A673 (cell line): ENCODE results near the gene BRD2. TPM values are rescaled to one million over a fixed set of nuclear protein-coding genes. Genes with fewer than 3 reads are reported as not detected.

Source experiments
- BruUV-seq: library from RNA; stranded (reverse); fragments of 400-500 nt; replicated peaks from 2 replicates; lab custom pipeline; 2021; lab: Mats Ljungman, UMichigan
- CTCF ChIA-PET: fragments of 300-600 bp; sonication (Branson Sonifier 250); formaldehyde crosslinking; loops from one replicate; lab custom pipeline; 2022; ENCODE audit warnings: antibody characterized with exemption; lab: Charles Lee
- POLR2A ChIA-PET: fragments of 300-600 bp; sonication (Branson Sonifier 250); formaldehyde crosslinking; loops from one replicate; lab custom pipeline; 2022; ENCODE audit warnings: antibody characterized with exemption; ENCODE audit not compliant: low non-redundant PET; lab: Charles Lee
- DNase-seq: peaks from one replicate; pipeline ENCODE4 v3.0.0-alpha.2; 2015; ENCODE audit warnings: low spot score
- H3K27ac ChIP-seq: fragments of 200-600 bp; sonication (generic); 2 replicates; pipeline ENCODE4 v1.5.1; 2016; ENCODE audit warnings: mixed run types, low read depth, mild to moderate bottlenecking, mixed read lengths, antibody characterized with exemption, low read length; ENCODE audit not compliant: poor library complexity, severe bottlenecking
- H3K27me3 ChIP-seq: fragments of 200-600 bp; sonication (generic); replicated peaks from 2 replicates; pipeline ENCODE4 v1.6.1; 2017; ENCODE audit warnings: mixed run types, low read depth, mild to moderate bottlenecking, mixed read lengths, antibody characterized with exemption, low read length; ENCODE audit not compliant: insufficient read depth, poor library complexity
- H3K36me3 ChIP-seq: fragments of 200-600 bp; sonication (generic); 2 replicates; pipeline ENCODE4 v1.6.1; 2016; ENCODE audit warnings: mixed run types, mild to moderate bottlenecking, mixed read lengths, antibody characterized with exemption, low read length; ENCODE audit not compliant: insufficient read depth, poor library complexity, severe bottlenecking
- H3K4me1 ChIP-seq: fragments of 200-600 bp; sonication (generic); 2 replicates; pipeline ENCODE4 v1.6.1; 2017; ENCODE audit warnings: mixed run types, mild to moderate bottlenecking, mixed read lengths, antibody characterized with exemption, low read length; ENCODE audit not compliant: insufficient read depth, poor library complexity, severe bottlenecking
- H3K4me3 ChIP-seq: fragments of 200-600 bp; sonication (generic); 2 replicates; pipeline ENCODE4 v1.5.1; 2016; ENCODE audit warnings: low read depth, mixed run types, mild to moderate bottlenecking, mixed read lengths, low read length; ENCODE audit not compliant: poor library complexity, severe bottlenecking
- H3K9me3 ChIP-seq: fragments of 200-600 bp; sonication (generic); 2 replicates; pipeline ENCODE4 v1.6.1; 2016; ENCODE audit warnings: mixed run types, low read depth, mild to moderate bottlenecking, mixed read lengths, antibody characterized with exemption, low read length; ENCODE audit not compliant: poor library complexity, severe bottlenecking
- CTCF ChIP-seq: fragments of 300-800, 200-600 bp; sonication (generic); conservative IDR thresholded peaks from 2 replicates; pipeline ENCODE4 v1.5.1; 2017; ENCODE audit warnings: low read depth, mild to moderate bottlenecking, antibody characterized with exemption, low read length, moderate library complexity, mixed read lengths
- EZH2 ChIP-seq: fragments of 200-600 bp; sonication (generic); IDR thresholded peaks from 2 replicates; pipeline ENCODE4 v1.6.1; 2017; ENCODE audit warnings: borderline replicate concordance, low read depth, mild to moderate bottlenecking, mixed read lengths, antibody characterized with exemption, low read length; ENCODE audit not compliant: poor library complexity, severe bottlenecking
- intact Hi-C: fragments of 100-400 bp; cut with micrococcal nuclease; formaldehyde crosslinking; loops from one replicate; pipeline ENCODE4 v1.10.0; 2022; ENCODE audit not compliant: unreplicated experiment
- total RNA-seq: library from RNA; stranded (reverse); gene quantifications from 2 replicates; pipeline ENCODE4 v1.2.3, GENCODE V29; 2021

The BRD2 gene
- total RNA-seq, 1 experiment from 2014 or later: 335 TPM

- Histone ChIP-seq H3K4me1 (peaks cover 17% of the 10 kb centered on the region), H3K27me3 (no peaks in the 10 kb centered on the region), H3K4me3 (peak overlapping the region; percentile 94), H3K9me3 (no peaks in the 10 kb centered on the region), H3K27ac (no peak overlapping the region), H3K36me3 (peaks cover 88% of the 10 kb centered on the region)
- ChIA-PET CTCF (interaction anchor here (0.6 kb wide), 1 partner anchor 44 kb away, joined by 3 read pairs; no protein-coding TSS in a partner anchor), POLR2A (no interaction called here)
- no TSS peak for BruUV-seq
- intact Hi-C loops: loop anchor here (10.0 kb wide), 1 partner anchor 449 kb away; the partner anchor contains the start of gene SYNGAP1
- DNase-seq: no peak
- no peak for TF ChIP-seq CTCF
- TF ChIP-seq EZH2: no peak
Observed at GRCh38 chr6:32975886-32976285, 7.5 kb downstream of the BRD2 start.

- H3K27ac ChIP-seq: no peak overlapping the region
- no peaks in the 10 kb centered on the region for H3K9me3 ChIP-seq
- peaks cover 17% of the 10 kb centered on the region for H3K4me1 ChIP-seq
- TF ChIP-seq CTCF (no peak), EZH2 (no peak)
- H3K4me3 ChIP-seq: no peak overlapping the region
- no peaks in the 10 kb centered on the region for H3K27me3 ChIP-seq
- DNase-seq: no peak
- BruUV-seq: no TSS peak
- ChIA-PET POLR2A (no interaction called here), CTCF (interaction anchor here (0.6 kb wide), 1 partner anchor 44 kb away, joined by 3 read pairs; no protein-coding TSS in a partner anchor)
- peaks cover 94% of the 10 kb centered on the region for H3K36me3 ChIP-seq
- intact Hi-C loops: loop anchor here (10.0 kb wide), 1 partner anchor 448 kb away; the partner anchor contains the start of gene SYNGAP1
Observed at GRCh38 chr6:32976334-32977069, 8.1 kb downstream of the BRD2 start.

DNA sequence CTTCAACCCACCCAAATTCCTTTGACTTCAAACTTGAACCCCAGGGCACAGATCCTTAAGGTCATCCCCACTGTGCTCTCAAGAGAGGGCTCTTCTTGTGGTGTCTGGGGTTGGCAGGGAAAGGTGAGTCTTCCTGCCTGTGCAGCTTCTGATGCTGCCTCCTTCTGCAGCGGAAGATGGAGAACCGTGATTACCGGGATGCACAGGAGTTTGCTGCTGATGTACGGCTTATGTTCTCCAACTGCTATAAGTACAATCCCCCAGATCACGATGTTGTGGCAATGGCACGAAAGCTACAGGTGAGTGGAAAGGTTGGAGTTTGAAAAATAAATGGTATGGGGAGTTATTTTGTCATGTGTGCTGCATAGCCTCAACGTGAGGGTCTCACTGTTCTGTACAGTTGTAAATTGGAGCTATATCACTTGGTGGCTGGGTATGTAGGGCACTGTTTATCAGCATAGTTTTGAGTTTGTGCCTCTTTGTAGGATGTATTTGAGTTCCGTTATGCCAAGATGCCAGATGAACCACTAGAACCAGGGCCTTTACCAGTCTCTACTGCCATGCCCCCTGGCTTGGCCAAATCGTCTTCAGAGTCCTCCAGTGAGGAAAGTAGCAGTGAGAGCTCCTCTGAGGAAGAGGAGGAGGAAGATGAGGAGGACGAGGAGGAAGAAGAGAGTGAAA, 9.0 kb downstream of the BRD2 start:
- TF ChIP-seq CTCF (no peak), EZH2 (no peak)
- Histone ChIP-seq H3K9me3 (no peaks in the 10 kb centered on the region), H3K4me3 (no peak overlapping the region), H3K36me3 (peaks cover 94% of the 10 kb centered on the region), H3K27me3 (no peaks in the 10 kb centered on the region), H3K4me1 (peaks cover 17% of the 10 kb centered on the region), H3K27ac (no peak overlapping the region)
- BruUV-seq: no TSS peak
- no peak for DNase-seq
- ChIA-PET CTCF (no interaction called here), POLR2A (interaction anchor here (0.8 kb wide), 1 partner anchor 109 kb away, joined by 4 read pairs; no protein-coding TSS in a partner anchor)
- intact Hi-C loops: loop anchor here (10.0 kb wide), 1 partner anchor 447 kb away; the partner anchor contains the start of gene SYNGAP1
